Measurements from ENCODE around the gene CST3. TPM values are rescaled to one million over a fixed set of nuclear protein-coding genes. Genes with fewer than 3 reads are reported as not detected.
A peak's percentile ranks its signal among the peaks of the same experiment; 100 is the strongest.

CST3 gene
- total RNA-seq, 1 donor, result 229 TPM

DNA sequence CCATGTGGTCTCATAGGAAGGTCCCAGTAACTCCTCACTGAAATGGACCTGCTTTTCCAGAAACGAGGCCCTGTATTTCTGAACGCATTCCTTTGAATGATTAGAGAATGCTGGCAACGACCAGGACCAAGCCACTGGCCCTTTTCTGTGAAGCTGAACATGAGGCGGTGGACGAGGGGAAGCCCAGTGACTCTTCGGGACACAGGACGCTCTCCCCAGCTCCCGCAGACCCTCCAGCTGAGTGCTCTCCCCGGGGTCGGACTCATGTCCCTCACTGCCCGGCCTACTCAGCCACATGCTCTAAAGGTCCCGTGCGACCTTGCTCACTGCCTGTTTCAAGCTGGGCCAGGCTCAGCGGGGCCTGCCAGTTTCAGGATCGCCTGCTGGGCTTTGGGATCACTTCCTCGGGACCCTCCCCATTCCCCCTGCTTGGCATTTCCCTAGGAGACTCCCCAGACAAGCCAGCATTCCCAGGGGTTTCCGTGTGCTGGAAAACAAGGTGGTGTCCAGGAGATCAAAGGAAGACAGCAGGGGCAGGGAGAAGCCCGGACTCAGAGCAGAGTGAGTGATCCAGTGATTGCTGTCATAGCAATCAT is 29.4 kb downstream of the CST3 start:
- TF ChIP-seq CTCF (IDR thresholded peaks at IDR 0.05; ENCODE audit: extremely low read depth, low read depth, low read length), result no peak
- H3K27me3 ChIP-seq (ENCODE audit: insufficient read depth, low read length), result peaks cover 9% of the 10 kb centered on the region
- no peak overlapping the region for H3K27ac ChIP-seq (ENCODE audit: low read depth, low read length)
- H3K4me1 ChIP-seq (ENCODE audit: insufficient read depth, low read length), result no peaks in the 10 kb centered on the region
- no peak for DNase-seq (ENCODE audit: insufficient read length, low spot score, missing footprints)
- H2AFZ ChIP-seq (ENCODE audit: low read length), result no peak overlapping the region
- no peaks in the 10 kb centered on the region for H3K9me3 ChIP-seq (ENCODE audit: low read depth, low read length)
- no peaks in the 10 kb centered on the region for H3K79me2 ChIP-seq (ENCODE audit: insufficient read depth, low read length)
- no peak overlapping the region for H3K4me3 ChIP-seq (ENCODE audit: insufficient read depth, low read length)
- no peaks in the 10 kb centered on the region for H3K36me3 ChIP-seq (ENCODE audit: insufficient read depth, low read length)
- no peak overlapping the region for H3K4me2 ChIP-seq (ENCODE audit: insufficient read depth, low read length)
- H4K20me1 ChIP-seq (ENCODE audit: insufficient read depth, low read length), result no peaks in the 10 kb centered on the region

DNA sequence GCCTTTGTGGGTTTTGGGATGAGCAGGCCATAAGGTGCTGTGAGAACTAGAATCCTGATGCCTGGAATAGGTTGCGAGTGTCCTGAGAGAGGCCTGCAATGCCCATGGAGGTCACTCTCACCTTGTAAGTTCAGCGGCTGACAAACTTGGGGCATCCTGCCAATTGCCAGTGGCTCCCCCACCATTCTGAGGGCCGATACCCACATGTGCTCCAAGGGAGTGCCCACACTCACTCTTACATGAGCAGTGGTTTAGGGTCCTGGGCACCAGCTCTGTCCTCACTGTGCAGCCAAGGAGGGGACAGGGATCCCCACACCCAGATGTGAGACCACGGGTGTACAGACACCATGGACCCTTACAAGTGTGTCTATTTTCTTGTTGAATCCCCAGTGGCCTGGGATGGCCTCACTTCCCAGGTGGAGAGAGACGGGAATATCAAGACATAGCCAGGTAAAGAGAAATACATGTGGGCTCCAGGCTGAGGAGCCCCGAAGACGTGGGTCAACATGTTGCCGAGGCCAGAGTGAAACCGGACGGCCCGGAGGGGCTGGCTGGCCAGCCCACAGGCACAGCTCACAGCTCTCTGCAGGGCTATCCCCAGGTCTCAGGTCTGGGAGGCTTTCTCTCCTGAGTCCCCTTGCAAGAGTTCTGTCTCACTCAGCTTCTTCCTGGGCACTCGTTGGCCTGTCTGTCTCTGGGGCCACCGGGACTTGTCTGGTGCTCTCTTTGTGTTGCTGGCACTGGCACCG is 30.1 kb downstream of the CST3 start:
- no peaks in the 10 kb centered on the region for H3K36me3 ChIP-seq (ENCODE audit: insufficient read depth, low read length)
- H3K79me2 ChIP-seq (ENCODE audit: insufficient read depth, low read length), result no peaks in the 10 kb centered on the region
- H3K9me3 ChIP-seq (ENCODE audit: low read depth, low read length), result no peaks in the 10 kb centered on the region
- H3K27ac ChIP-seq (ENCODE audit: low read depth, low read length), result no peak overlapping the region
- peaks cover 11% of the 10 kb centered on the region for H3K27me3 ChIP-seq (ENCODE audit: insufficient read depth, low read length)
- no peak for DNase-seq (ENCODE audit: insufficient read length, low spot score, missing footprints)
- H3K4me2 ChIP-seq (ENCODE audit: insufficient read depth, low read length), result no peak overlapping the region
- H4K20me1 ChIP-seq (ENCODE audit: insufficient read depth, low read length), result no peaks in the 10 kb centered on the region
- H3K4me1 ChIP-seq (ENCODE audit: insufficient read depth, low read length), result no peaks in the 10 kb centered on the region
- H3K4me3 ChIP-seq (ENCODE audit: insufficient read depth, low read length), result no peak overlapping the region
- TF ChIP-seq CTCF (IDR thresholded peaks at IDR 0.05; ENCODE audit: extremely low read depth, low read depth, low read length), result no peak
- H2AFZ ChIP-seq (ENCODE audit: low read length), result no peak overlapping the region

GRCh38 chr20:23606652-23607049 is 31.1 kb downstream of the CST3 start:
- H3K4me2 ChIP-seq (ENCODE audit: insufficient read depth, low read length), result no peak overlapping the region
- H2AFZ ChIP-seq (ENCODE audit: low read length), result peak overlapping the region; percentile 69
- TF ChIP-seq CTCF (IDR thresholded peaks at IDR 0.05; ENCODE audit: extremely low read depth, low read depth, low read length), result peak; percentile 93
- no peaks in the 10 kb centered on the region for H3K36me3 ChIP-seq (ENCODE audit: insufficient read depth, low read length)
- no peak overlapping the region for H3K27ac ChIP-seq (ENCODE audit: low read depth, low read length)
- H3K79me2 ChIP-seq (ENCODE audit: insufficient read depth, low read length), result no peaks in the 10 kb centered on the region
- H3K9me3 ChIP-seq (ENCODE audit: low read depth, low read length), result no peaks in the 10 kb centered on the region
- peak; percentile 97 for DNase-seq (ENCODE audit: insufficient read length, low spot score, missing footprints)
- peaks cover 11% of the 10 kb centered on the region for H3K27me3 ChIP-seq (ENCODE audit: insufficient read depth, low read length)
- no peaks in the 10 kb centered on the region for H3K4me1 ChIP-seq (ENCODE audit: insufficient read depth, low read length)
- no peaks in the 10 kb centered on the region for H4K20me1 ChIP-seq (ENCODE audit: insufficient read depth, low read length)
- no peak overlapping the region for H3K4me3 ChIP-seq (ENCODE audit: insufficient read depth, low read length)

DNA sequence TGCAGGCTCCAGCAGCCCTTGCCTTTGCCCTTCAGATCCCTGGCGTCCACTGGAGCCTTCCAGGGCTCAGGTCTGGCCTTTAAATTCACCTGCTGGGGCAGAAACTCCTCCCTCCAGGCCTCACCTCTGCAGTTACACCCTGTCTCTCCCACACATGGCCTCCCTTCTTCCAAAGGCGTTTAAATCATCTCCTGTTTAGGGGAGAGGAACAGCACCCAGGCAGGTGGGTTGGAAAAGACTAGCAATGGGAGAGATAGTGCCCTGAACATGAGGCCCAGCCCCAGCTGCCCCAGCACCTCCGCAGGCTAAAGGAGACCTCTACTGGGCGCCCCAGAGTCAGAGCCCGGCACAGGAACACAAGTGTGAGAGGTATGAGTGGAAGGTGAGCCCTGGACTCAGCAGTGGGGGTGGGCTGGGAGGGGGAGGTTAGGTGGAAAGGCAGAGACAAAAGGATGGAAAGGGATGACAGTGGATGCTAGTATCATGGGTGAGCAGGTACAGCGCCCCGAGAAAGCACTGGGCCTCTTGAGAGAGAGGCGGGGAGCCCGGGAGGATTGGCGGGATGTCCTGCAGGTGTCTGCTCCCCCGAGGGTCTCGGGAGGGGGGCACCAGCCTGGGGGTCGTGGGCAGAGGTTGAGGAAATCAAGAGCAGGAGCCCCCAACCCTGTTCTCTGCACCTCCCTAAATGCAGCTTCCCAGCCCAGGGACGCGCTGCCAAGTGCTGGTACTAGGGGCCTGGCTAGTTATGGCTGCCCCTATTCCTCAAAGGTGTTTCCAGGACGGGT is 31.7 kb downstream of the CST3 start, which contains the start of gene CST9:
TSS of gene CST9 (minus strand) at position 51 of the 785 bp plus-strand sequence. CDS start 53 bp downstream, outside the sequence.
- no peak for TF ChIP-seq CTCF (IDR thresholded peaks at IDR 0.05; ENCODE audit: extremely low read depth, low read depth, low read length)
- Histone ChIP-seq H3K4me1 (ENCODE audit: insufficient read depth, low read length) (no peaks in the 10 kb centered on the region), H3K27me3 (ENCODE audit: insufficient read depth, low read length) (peaks cover 11% of the 10 kb centered on the region), H3K4me2 (ENCODE audit: insufficient read depth, low read length) (no peak within 1 kb of the TSS), H4K20me1 (ENCODE audit: insufficient read depth, low read length) (no peaks in the 10 kb centered on the region), H3K9me3 (ENCODE audit: low read depth, low read length) (no peaks in the 10 kb centered on the region), H3K27ac (ENCODE audit: low read depth, low read length) (no peak within 1 kb of the TSS), H3K36me3 (ENCODE audit: insufficient read depth, low read length) (no peaks in the 10 kb centered on the region), H3K79me2 (ENCODE audit: insufficient read depth, low read length) (no peaks in the 10 kb centered on the region), H3K4me3 (ENCODE audit: insufficient read depth, low read length) (no peak within 1 kb of the TSS), H2AFZ (ENCODE audit: low read length) (peak within 1 kb of the TSS; percentile 69)
- DNase-seq (ENCODE audit: insufficient read length, low spot score, missing footprints), result no peak
